Mucosa of stomach (tissue), 1 donor: Measurements from ENCODE around the gene GOT2.
"Not testable (repeated sequence)": the region's sequence is repeated elsewhere in the genome, so short reads cannot be mapped to it uniquely, and the experiment has no call there.

Source experiments
- H3K27me3 ChIP-seq: one replicate; pipeline ENCODE4 v1.7.0; 2013; ENCODE audit warnings: mild to moderate bottlenecking, low read length; ENCODE audit not compliant: control insufficient read depth, insufficient read depth
- H3K36me3 ChIP-seq: one replicate; pipeline ENCODE4 v1.7.0; 2013; ENCODE audit warnings: low read length; ENCODE audit not compliant: control insufficient read depth, insufficient read depth
- H3K4me1 ChIP-seq: one replicate; pipeline ENCODE4 v1.7.0; 2013; ENCODE audit warnings: mild to moderate bottlenecking, low read length; ENCODE audit not compliant: control insufficient read depth, insufficient read depth
- H3K4me3 ChIP-seq: one replicate; pipeline ENCODE4 v1.7.0; 2013; ENCODE audit warnings: low read length
- H3K9ac ChIP-seq: one replicate; pipeline ENCODE4 v1.7.0; 2013; ENCODE audit warnings: mild to moderate bottlenecking, low read length, moderate library complexity
- H3K9me3 ChIP-seq: one replicate; pipeline ENCODE4 v1.7.0; 2013; ENCODE audit warnings: mild to moderate bottlenecking, low read length, moderate library complexity; ENCODE audit not compliant: control insufficient read depth
- donor health status: Pancreatic carcinoma.

GOT2 gene

DNA sequence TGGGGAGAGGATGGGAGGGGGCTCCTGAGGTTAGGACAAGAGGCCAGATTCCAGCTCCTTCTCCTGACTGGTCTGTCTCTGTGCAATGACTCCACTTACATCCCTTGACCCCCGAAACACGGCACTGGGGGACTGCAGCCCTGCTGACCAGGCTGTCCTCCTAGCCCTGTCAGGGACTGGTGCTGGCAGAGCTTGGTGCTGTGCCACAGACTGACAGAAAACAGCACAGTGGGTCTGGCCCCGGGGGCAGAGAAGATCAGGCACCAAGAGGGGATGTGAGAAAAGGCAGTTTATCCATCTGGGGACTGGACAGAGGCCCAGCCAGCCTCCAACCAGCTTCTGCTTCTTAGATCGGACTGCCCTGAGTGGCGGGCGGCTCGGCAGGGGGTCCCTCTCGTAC lies 68.9 kb downstream of the GOT2 start:
- H3K27me3 ChIP-seq: no peaks in the 10 kb centered on the region
- no peaks in the 10 kb centered on the region for H3K4me1 ChIP-seq
- no peak overlapping the region for H3K9ac ChIP-seq
- H3K9me3 ChIP-seq: no peaks in the 10 kb centered on the region
- no peaks in the 10 kb centered on the region for H3K36me3 ChIP-seq
- H3K4me3 ChIP-seq: no peak overlapping the region

- Histone ChIP-seq H3K9me3 (no peaks in the 10 kb centered on the region), H3K4me1 (no peaks in the 10 kb centered on the region), H3K27me3 (no peaks in the 10 kb centered on the region), H3K9ac (no peak overlapping the region), H3K36me3 (no peaks in the 10 kb centered on the region), H3K4me3 (no peak overlapping the region)
Observed at GRCh38 chr16:58661199-58661830, 72.8 kb downstream of the GOT2 start.

- H3K9ac ChIP-seq, H3K36me3 ChIP-seq, H3K27me3 ChIP-seq, H3K4me1 ChIP-seq, H3K9me3 ChIP-seq, H3K4me3 ChIP-seq: not testable (repeated sequence)
Observed at GRCh38 chr16:58659911-58660310, 74.2 kb downstream of the GOT2 start.

DNA sequence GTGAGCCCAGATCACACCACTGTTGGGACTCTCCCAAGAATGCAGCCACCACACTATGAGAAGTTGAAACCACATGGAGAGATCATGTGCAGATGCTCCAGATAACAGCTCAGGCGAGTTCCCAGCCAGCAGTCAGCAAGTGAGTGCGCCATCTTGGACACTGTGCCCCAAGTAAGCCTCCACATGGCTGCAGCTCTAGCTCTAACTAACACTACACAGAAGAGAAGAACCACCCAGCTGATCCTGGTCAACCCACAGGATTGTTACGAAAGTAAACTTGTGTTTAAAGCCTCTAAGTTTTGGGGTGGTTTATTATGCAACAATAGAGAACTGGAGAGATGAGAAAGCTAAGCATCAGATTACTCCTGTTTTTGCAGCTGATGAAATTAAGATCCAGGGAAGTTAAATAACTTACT lies 75.3 kb downstream of the GOT2 start:
- Histone ChIP-seq H3K36me3 (no peaks in the 10 kb centered on the region), H3K27me3 (no peaks in the 10 kb centered on the region), H3K4me3 (no peak overlapping the region), H3K9ac (no peak overlapping the region), H3K9me3 (no peaks in the 10 kb centered on the region), H3K4me1 (peaks cover 10% of the 10 kb centered on the region)
